ENCODE data around the gene RNF31.

- TF ChIP-seq CTCF (IDR thresholded peaks at IDR 0.05) (no peak), POLR2A (IDR thresholded peaks at IDR 0.05) (no peak)
Measured at GRCh38 chr14:24194186-24194872, 47.0 kb downstream of the RNF31 start.

Data from esophagus squamous epithelium (tissue), 4 donors.